ENCODE results near the gene CENPE. TPM values are rescaled to one million over a fixed set of nuclear protein-coding genes. Genes with fewer than 3 reads are reported as not detected.

The CENPE gene
- total and polyA plus RNA-seq, 2 of the 4 experiments (the other 2 are of a cell fraction) = 3.7 to 14.5 TPM

DNA sequence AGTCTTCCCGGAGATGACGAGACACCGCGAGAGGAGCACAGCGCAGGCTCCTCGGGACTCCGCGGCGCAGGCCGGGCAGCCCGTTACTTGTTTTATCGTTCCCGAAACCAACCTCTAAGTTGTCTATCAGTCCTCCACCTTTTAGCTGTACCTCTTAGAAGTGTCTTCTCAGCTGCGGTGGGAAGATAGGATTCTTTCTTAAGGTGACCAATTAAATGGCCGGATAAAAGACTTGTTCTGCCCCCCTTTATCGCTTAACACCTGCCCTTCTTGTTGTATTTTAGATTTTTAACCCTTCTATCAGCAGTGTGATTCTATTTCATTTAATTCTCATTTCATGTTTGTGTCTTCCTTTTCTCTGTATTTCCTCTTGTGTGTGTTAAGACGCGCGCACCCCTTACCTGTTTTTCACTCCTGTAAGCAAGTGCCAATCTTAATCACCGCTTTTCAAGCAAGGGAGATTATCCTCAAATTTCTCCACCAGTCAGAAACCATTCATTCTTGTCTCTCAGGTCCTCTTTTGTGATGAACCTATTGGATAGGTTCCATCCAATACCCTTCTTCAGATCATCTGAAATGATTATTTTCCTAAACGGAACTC is 121.3 kb downstream of the CENPE start, which contains the start of gene SLC9B2:
TSS of gene SLC9B2 (minus strand) at position 15 of the 601 bp plus-strand sequence. CDS start 9,211 bp downstream, outside the sequence.
- ChIA-PET POLR2A (ENCODE audit: unreplicated experiment) (interaction anchor here (0.7 to 0.8 kb wide), 2 partner anchors 14 to 39 kb away, joined by 3 to 7 read pairs; no protein-coding TSS in a partner anchor), CTCF (interaction anchor here (0.9 to 1.2 kb wide), 2 partner anchors 23 to 67 kb away, joined by 3 read pairs; partner anchors contain the start of gene BDH2)
- H3K4ac ChIP-seq (ENCODE audit: low read depth, low read length) = peak within 1 kb of the TSS; percentile 33
- no TSS peak for BruUV-seq (replicated peaks)
- peak within 1 kb of the TSS; percentile 72 for H3K14ac ChIP-seq (replicated peaks; ENCODE audit: low read depth, low read length)
- H2AK5ac ChIP-seq (ENCODE audit: low read depth, low read length) = no peak within 1 kb of the TSS
- peak within 1 kb of the TSS; percentile 91 to 96 for H4K8ac ChIP-seq (ENCODE audit: low read depth in 2 of 2, low read length in 2 of 2)
- H3K56ac ChIP-seq (ENCODE audit: extremely low read depth, insufficient read depth, low read length) = peak within 1 kb of the TSS; percentile 94
- H3K9ac ChIP-seq (ENCODE audit: low read depth, low read length) = peak within 1 kb of the TSS; percentile 76
- H3K27me3 ChIP-seq (ENCODE audit: control insufficient read depth, insufficient read depth, low read length) = no peaks in the 10 kb centered on the region
- TF ChIP-seq SMC3 (IDR thresholded peaks at IDR 0.05; ENCODE audit: low read depth, low read length) = no peak
- TF ChIP-seq, protein P1, sequence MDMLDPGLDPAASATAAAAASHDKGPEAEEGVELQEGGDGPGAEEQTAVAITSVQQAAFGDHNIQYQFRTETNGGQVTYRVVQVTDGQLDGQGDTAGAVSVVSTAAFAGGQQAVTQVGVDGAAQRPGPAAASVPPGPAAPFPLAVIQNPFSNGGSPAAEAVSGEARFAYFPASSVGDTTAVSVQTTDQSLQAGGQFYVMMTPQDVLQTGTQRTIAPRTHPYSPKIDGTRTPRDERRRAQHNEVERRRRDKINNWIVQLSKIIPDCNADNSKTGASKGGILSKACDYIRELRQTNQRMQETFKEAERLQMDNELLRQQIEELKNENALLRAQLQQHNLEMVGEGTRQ (IDR thresholded peaks at IDR 0.05; ENCODE audit: low read depth, low read length) = no peak
- peaks cover 13 to 17% of the 10 kb centered on the region in 2 experiments for H3K79me1 ChIP-seq (ENCODE audit: low read depth in 1 of 2, low read length in 2 of 2)
- no peak within 1 kb of the TSS for H2BK20ac ChIP-seq (ENCODE audit: low read depth, low read length)
- in situ Hi-C loops (cut with MboI; ENCODE audit: low sequenced_read_pairs) (no loop called here), intact Hi-C loops (cut with micrococcal nuclease) (loop anchor here (5.0 kb wide), 2 partner anchors 60 to 455 kb away; partner anchors contain the start of gene SLC9B1), dilution Hi-C loops (cut with HindIII; ENCODE audit: low sequenced_read_pairs, unreplicated experiment) (no loop called here)
- ATAC-seq (ENCODE audit: low read depth) (peak; percentile 88; the same call in 1 of the 2 replicates), DNase-seq (no peak)
- H3K18ac ChIP-seq (ENCODE audit: low read depth, low read length) = peak within 1 kb of the TSS; percentile 87
- H3K36me3 ChIP-seq (ENCODE audit: control insufficient read depth, insufficient read depth, low read length) = peaks cover 3% of the 10 kb centered on the region; the same call in 1 of the 2 replicates
- WGBS, 2 experiments (ENCODE audit: extremely low coverage in 2 of 2, insufficient read length in 1 of 2) = 40% methylated on average over 1 of the region's 21 CpGs; no CpG with 5 or more reads in 1 of the 2 experiments
- H2BK5ac ChIP-seq (ENCODE audit: low read depth, low read length, poor library complexity, severe bottlenecking) = peak within 1 kb of the TSS; percentile 63
- no peaks in the 10 kb centered on the region for H3K9me3 ChIP-seq (ENCODE audit: control insufficient read depth, insufficient read depth, low read length)
- H3K4me1 ChIP-seq (ENCODE audit: control insufficient read depth, insufficient read depth, low read length) = peaks cover 2% of the 10 kb centered on the region; the same call in 1 of the 2 replicates
- H3K27ac ChIP-seq (ENCODE audit: insufficient read depth, low read length) = peak within 1 kb of the TSS; percentile 71
- peak within 1 kb of the TSS; percentile 84 for H4K91ac ChIP-seq (ENCODE audit: insufficient read depth, low read depth, low read length)
- peak within 1 kb of the TSS; percentile 95 for H3K4me2 ChIP-seq (ENCODE audit: low read depth, low read length)
- H3K4me3 ChIP-seq (ENCODE audit: insufficient read depth, low read depth, low read length) = peak within 1 kb of the TSS; percentile 76
- peak within 1 kb of the TSS; percentile 64 for H3K23ac ChIP-seq (ENCODE audit: low read depth, low read length)
- peaks cover 6% of the 10 kb centered on the region; the same call in 1 of the 2 replicates for H3K9me1 ChIP-seq (ENCODE audit: insufficient read depth, low read length)
- peak within 1 kb of the TSS; percentile 89 for H4K5ac ChIP-seq (ENCODE audit: low read depth, low read length)
- peak within 1 kb of the TSS; percentile 61; the same call in 2 of the 3 replicates for H2BK15ac ChIP-seq (ENCODE audit: low read depth, low read length)
- H2AK9ac ChIP-seq (replicated peaks; ENCODE audit: low read depth, low read length, poor library complexity) = peak within 1 kb of the TSS; percentile 82
- no peaks in the 10 kb centered on the region for H4K20me1 ChIP-seq (ENCODE audit: insufficient read depth, low read length)
- H2BK120ac ChIP-seq (ENCODE audit: low read depth, low read length) = peak within 1 kb of the TSS; percentile 80
- peak within 1 kb of the TSS; percentile 93 for H2AFZ ChIP-seq (replicated peaks; ENCODE audit: low read length, poor library complexity)
